Measurements from ENCODE around the gene GRIPAP1. TPM values are rescaled to one million over a fixed set of nuclear protein-coding genes. Genes with fewer than 3 reads are reported as not detected.
A peak's percentile ranks its signal among the peaks of the same experiment; 100 is the strongest.

GRIPAP1 gene
- total RNA-seq, 1 donor from 2014 or later: 52.8 TPM

DNA sequence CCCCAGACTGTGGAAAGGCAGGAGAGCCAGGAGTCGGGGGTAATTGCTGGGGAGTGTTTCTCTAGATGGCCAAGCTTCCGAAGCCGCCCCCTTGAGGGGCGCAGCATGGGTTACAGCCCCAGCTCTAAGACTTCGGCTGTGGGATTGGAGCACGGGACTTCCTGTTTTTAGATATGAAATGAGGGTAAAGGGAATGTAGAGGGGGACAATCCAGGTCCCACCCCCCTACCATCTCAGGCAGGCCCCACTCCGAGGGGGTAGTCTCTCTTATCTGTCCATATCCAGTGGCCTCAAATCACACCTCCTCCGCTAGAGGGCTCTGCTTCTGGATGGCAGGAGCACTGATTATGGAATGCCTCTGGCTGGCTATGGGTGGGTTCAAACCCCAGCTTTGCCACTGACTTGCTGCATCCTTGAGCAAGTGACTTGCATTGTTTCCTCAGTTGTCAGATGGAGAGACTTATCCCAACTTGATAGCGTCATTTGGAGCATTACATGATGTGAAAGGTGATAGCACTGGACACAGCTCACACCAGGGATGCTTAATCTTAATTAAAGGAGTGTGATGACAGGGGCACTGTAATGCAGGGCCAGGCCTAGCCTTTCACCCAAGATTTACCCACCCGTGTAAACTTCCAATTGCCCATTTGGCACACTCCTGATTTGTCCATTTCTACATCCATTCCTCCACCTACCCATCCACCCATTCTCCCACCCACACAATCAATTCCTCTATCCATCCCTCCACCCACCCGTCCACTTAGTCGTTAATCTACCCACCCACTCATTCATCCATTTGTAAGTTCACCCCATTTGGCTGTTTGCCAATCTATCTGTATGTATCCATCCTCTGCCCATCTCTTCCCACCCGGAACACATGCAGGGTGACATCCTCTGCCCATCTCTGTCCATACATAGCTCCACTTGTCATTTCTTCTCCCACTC lies 29.6 kb downstream of the GRIPAP1 start:
- peak overlapping the region; percentile 33 for H3K4me3 ChIP-seq
- intact Hi-C loops (cut with DNase I): no loop called here
- H3K27ac ChIP-seq: no peak overlapping the region
- no peaks in the 10 kb centered on the region for H3K9me3 ChIP-seq
- H3K27me3 ChIP-seq: no peaks in the 10 kb centered on the region
- H3K4me1 ChIP-seq: no peaks in the 10 kb centered on the region
- DNase-seq (no peak), ATAC-seq (peak; percentile 76)
- TF ChIP-seq, protein P1, sequence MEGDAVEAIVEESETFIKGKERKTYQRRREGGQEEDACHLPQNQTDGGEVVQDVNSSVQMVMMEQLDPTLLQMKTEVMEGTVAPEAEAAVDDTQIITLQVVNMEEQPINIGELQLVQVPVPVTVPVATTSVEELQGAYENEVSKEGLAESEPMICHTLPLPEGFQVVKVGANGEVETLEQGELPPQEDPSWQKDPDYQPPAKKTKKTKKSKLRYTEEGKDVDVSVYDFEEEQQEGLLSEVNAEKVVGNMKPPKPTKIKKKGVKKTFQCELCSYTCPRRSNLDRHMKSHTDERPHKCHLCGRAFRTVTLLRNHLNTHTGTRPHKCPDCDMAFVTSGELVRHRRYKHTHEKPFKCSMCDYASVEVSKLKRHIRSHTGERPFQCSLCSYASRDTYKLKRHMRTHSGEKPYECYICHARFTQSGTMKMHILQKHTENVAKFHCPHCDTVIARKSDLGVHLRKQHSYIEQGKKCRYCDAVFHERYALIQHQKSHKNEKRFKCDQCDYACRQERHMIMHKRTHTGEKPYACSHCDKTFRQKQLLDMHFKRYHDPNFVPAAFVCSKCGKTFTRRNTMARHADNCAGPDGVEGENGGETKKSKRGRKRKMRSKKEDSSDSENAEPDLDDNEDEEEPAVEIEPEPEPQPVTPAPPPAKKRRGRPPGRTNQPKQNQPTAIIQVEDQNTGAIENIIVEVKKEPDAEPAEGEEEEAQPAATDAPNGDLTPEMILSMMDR (IDR thresholded peaks at IDR 0.05): peak; percentile 51
- H3K36me3 ChIP-seq: no peaks in the 10 kb centered on the region

DNA sequence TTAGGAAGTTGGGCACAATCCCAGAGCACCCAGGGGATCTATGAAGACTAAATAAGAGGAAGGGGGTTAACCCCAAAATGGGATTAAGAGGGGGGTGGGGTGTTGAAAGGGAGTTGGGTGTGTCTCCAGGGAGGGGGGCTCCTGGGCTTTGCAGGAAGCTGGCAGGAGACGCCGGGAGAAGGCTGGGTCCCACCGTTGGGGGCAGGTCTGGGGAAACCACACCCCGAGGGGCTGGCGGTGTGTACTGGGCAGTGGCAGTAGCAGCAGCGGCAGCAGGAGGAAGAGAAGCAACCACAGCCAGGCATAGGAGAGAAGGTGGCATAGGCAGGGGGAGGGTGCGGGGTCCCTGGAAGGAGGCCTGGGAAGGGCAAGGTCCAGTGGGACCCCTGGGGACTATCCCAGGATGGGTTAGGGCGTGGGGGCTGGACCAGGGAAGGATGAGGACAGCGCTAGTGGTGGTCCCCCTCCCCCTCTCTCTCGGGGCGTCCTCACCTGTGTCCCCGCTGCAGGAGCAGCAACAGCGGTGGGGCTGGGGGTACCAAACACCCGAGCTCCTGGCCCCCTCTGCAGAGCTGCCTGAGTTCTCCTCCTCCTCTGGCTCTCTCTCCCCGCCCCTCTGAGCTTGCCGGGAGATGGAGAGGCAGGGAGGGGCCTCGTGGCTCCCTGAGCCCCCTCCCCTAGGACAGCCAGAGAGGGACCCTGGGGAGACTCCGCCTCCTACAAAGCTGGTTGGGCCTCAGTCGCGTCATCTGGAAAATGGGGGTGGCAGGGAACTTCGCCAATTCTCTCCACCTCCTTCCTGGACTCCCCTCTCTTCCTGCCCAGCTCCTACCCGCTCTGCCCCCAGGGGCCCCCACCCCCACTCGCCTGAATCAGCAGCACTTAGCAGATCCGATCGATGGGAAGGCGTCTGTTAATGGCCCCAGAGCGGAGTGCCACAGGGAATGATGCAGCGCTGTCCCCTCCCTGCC lies 30.5 kb downstream of the GRIPAP1 start, which contains the start of gene KCND1:
KCND1 (minus strand) TSS at position 596 of the 971 bp plus-strand sequence. CDS start 1,573 bp downstream, outside the sequence.
- ATAC-seq (peak; percentile 40), DNase-seq (no peak)
- intact Hi-C loops (cut with DNase I): no loop called here
- H3K4me1 ChIP-seq: no peaks in the 10 kb centered on the region
- no peaks in the 10 kb centered on the region for H3K9me3 ChIP-seq
- H3K4me3 ChIP-seq: peak within 1 kb of the TSS; percentile 33
- peak within 1 kb of the TSS; percentile 24 for H3K27ac ChIP-seq
- H3K27me3 ChIP-seq: no peaks in the 10 kb centered on the region
- no peaks in the 10 kb centered on the region for H3K36me3 ChIP-seq
- TF ChIP-seq, protein P1 (IDR thresholded peaks at IDR 0.05): no peak

DNA sequence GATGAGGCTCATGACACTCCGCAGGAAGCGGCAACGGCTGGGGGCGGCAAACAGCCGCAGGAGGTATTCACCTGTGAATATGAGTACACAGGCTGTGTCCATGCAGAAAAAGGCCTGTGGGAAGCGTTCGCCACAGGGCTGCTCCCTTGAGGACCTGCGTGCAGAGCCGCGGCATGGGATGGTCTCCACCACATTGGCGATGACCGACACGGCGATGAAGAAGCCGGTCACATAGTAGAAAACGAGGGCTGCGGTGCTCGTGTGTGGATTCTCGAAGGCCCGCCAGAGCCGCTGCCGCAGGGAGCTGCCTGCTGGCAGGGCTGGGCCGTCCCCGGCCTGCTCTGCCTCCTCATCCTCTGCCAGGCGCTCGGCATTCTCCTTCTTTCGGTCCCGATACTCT lies 32.6 kb downstream of the GRIPAP1 start:
- Histone ChIP-seq H3K27me3 (no peaks in the 10 kb centered on the region), H3K9me3 (no peaks in the 10 kb centered on the region), H3K27ac (no peak overlapping the region), H3K4me3 (no peak overlapping the region), H3K36me3 (no peaks in the 10 kb centered on the region), H3K4me1 (no peaks in the 10 kb centered on the region)
- intact Hi-C loops (cut with DNase I): no loop called here
- TF ChIP-seq, protein P1 (IDR thresholded peaks at IDR 0.05): no peak
- no peak for DNase-seq
- no peak for ATAC-seq

DNA sequence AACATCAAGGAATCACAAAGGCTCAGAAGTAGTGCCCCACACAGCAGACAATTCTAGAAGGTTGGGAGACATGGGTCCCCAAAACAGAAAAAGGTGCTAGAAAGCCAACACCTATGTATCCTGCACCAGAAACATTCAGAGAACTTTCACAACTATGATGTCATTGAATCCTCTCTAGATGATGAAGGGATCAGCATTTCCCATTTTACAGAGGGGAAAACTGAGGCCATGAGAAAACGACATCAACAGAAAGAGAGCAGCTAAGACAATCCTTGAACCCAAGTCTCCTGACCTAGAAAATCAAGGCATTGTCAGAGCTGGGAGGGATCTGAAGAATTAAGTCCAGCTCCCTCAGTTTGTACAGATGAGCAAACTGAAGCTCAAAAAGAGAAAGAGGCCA lies 33.7 kb downstream of the GRIPAP1 start:
- Histone ChIP-seq H3K27ac (no peak overlapping the region), H3K4me1 (no peaks in the 10 kb centered on the region), H3K4me3 (no peak overlapping the region), H3K27me3 (no peaks in the 10 kb centered on the region), H3K9me3 (no peaks in the 10 kb centered on the region), H3K36me3 (no peaks in the 10 kb centered on the region)
- no peak for DNase-seq
- intact Hi-C loops (cut with DNase I): no loop called here
- TF ChIP-seq, protein P1 (IDR thresholded peaks at IDR 0.05): no peak
- no peak for ATAC-seq

DNA sequence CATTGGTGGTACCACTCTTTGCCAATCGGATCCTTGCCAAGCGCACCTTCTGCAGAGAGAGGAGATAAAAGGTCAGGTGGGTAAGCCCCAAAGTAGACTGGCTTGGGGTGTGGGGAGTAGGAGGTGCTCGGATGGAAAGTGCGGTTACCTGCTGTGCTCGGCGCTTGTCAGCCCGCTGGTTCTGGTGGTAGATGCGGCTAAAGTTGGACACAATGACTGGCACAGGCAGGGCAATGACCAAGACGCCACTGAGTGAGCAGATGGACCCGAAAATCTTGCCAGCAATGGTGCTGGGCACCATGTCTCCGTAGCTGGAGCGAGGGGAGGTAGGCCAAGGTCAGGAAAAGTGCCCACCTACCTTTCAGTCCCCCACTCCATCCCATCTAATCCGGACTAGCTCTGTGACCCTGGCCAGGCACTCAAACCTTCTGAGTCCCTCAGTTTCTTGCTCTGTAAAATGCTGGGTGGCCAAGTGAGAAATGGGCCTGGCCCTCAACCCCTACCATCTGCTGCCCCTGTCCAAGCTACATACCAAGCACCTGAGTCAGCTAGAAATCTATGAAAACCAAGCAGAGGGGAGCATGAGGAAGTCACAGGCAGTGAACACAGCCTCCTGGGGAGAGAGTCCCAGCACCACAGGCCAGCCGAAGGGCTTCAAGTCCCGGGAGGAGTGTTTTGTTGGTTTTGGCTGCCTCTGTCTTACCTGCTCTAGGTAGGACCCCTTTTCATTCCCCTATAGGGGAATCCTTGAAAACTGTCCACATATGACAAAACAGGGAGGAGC lies 35.1 kb downstream of the GRIPAP1 start:
- no peak for ATAC-seq
- no peak for DNase-seq
- H3K36me3 ChIP-seq: no peaks in the 10 kb centered on the region
- H3K27ac ChIP-seq: no peak overlapping the region
- no peak overlapping the region for H3K4me3 ChIP-seq
- intact Hi-C loops (cut with DNase I): no loop called here
- no peaks in the 10 kb centered on the region for H3K4me1 ChIP-seq
- TF ChIP-seq, protein P1 (IDR thresholded peaks at IDR 0.05): no peak
- H3K9me3 ChIP-seq: no peaks in the 10 kb centered on the region
- no peaks in the 10 kb centered on the region for H3K27me3 ChIP-seq

All from upper lobe of right lung (tissue), 1 donor.